GM23338 (cell line): ENCODE data around the gene RPUSD3. TPM values are rescaled to one million over a fixed set of nuclear protein-coding genes. Genes with fewer than 3 reads are reported as not detected.
A peak's percentile ranks its signal among the peaks of the same experiment; 100 is the strongest.

Source experiments
- ATAC-seq: fragments of 200-7000 bp; cut with Tn5 transposase; 3 replicates; pipeline ENCODE4 v1.9.1; 2020
- DNase-seq: peaks from one replicate; pipeline ENCODE4 v3.0.0-alpha.2; 2015; ENCODE audit warnings: low spot score
- H2AFZ ChIP-seq: fragments of 200-600 bp; sonication (generic); 2 replicates; pipeline ENCODE4 v1.8.0; 2016; ENCODE audit warnings: antibody characterized with exemption, mild to moderate bottlenecking, moderate library complexity
- H3F3A ChIP-seq: fragments of 200-600 bp; sonication (generic); replicated peaks from 2 replicates; pipeline ENCODE4 v1.8.0; 2017; ENCODE audit warnings: antibody characterized with exemption, mixed run types, low read depth
- H3K27ac ChIP-seq: fragments of 200-600 bp; sonication (generic); 2 replicates; pipeline ENCODE4 v1.6.1; 2016; ENCODE audit warnings: low read depth
- H3K27me3 ChIP-seq: fragments of 200-600 bp; sonication (generic); 2 replicates; pipeline ENCODE4 v1.8.0; 2016; ENCODE audit warnings: mild to moderate bottlenecking, mixed run types, moderate library complexity; ENCODE audit not compliant: insufficient read depth
- H3K36me3 ChIP-seq: fragments of 200-600 bp; sonication (generic); 2 replicates; pipeline ENCODE4 v1.8.0; 2016; ENCODE audit warnings: mild to moderate bottlenecking; ENCODE audit not compliant: insufficient read depth
- H3K4me1 ChIP-seq: fragments of 200-600 bp; sonication (generic); 2 replicates; pipeline ENCODE4 v1.8.0; 2016; ENCODE audit warnings: mild to moderate bottlenecking, moderate library complexity; ENCODE audit not compliant: insufficient read depth
- H3K4me2 ChIP-seq: fragments of 200-600 bp; sonication (generic); 2 replicates; pipeline ENCODE4 v1.7.1; 2017; ENCODE audit warnings: mixed run types
- H3K4me3 ChIP-seq: fragments of 200-600 bp; sonication (generic); 2 replicates; pipeline ENCODE4 v1.6.1; 2016; ENCODE audit warnings: mixed run types
- H3K79me2 ChIP-seq: fragments of 200-600 bp; sonication (generic); replicated peaks from 2 replicates; pipeline ENCODE4 v1.8.0; 2017; ENCODE audit warnings: mild to moderate bottlenecking; ENCODE audit not compliant: insufficient read depth
- H3K9me2 ChIP-seq: fragments of 200-600 bp; sonication (generic); 2 replicates; pipeline ENCODE4 v1.8.0; 2017; ENCODE audit not compliant: insufficient read depth
- H4K20me1 ChIP-seq: fragments of 200-600 bp; sonication (generic); replicated peaks from 2 replicates; pipeline ENCODE4 v1.8.0; 2017; ENCODE audit warnings: mild to moderate bottlenecking; ENCODE audit not compliant: insufficient read depth
- H3K27ac Mint-ChIP-seq: 2 replicates; pipeline ENCODE4 v1.8.0; 2020; ENCODE audit warnings: inconsistent platforms, mild to moderate bottlenecking, moderate library complexity, mixed read lengths
- H3K27me3 Mint-ChIP-seq: 3 replicates; pipeline ENCODE4 v1.8.0; 2022; ENCODE audit warnings: low read depth, mild to moderate bottlenecking, moderate library complexity, mixed read lengths, inconsistent platforms; ENCODE audit not compliant: insufficient read depth, poor library complexity
- H3K36me3 Mint-ChIP-seq: 3 replicates; pipeline ENCODE4 v1.8.0; 2021; ENCODE audit warnings: low read depth, mild to moderate bottlenecking, inconsistent platforms, moderate library complexity, mixed read lengths
- H3K4me1 Mint-ChIP-seq: 3 replicates; pipeline ENCODE4 v1.8.0; 2020; ENCODE audit warnings: mild to moderate bottlenecking, inconsistent platforms, mixed read lengths
- H3K4me3 Mint-ChIP-seq: 3 replicates; pipeline ENCODE4 v1.8.0; 2021; ENCODE audit warnings: moderate library complexity, mild to moderate bottlenecking, inconsistent platforms, mixed read lengths
- H3K9me3 Mint-ChIP-seq: 3 replicates; pipeline ENCODE4 v1.8.0; 2020; ENCODE audit warnings: moderate library complexity, mild to moderate bottlenecking, inconsistent platforms, mixed read lengths
- CREB1 ChIP-seq: fragments of 250-450 bp; sonication (Bioruptor Pico); IDR thresholded peaks from 2 replicates; pipeline ENCODE4 v1.5.0; 2020; ENCODE audit warnings: low read depth, mild to moderate bottlenecking, moderate library complexity
- JUNB ChIP-seq: IDR thresholded peaks from one replicate; pipeline ENCODE4 v1.6.1; 2016; ENCODE audit warnings: antibody characterized with exemption; ENCODE audit not compliant: unreplicated experiment
- NANOG ChIP-seq: IDR thresholded peaks from 2 replicates; pipeline ENCODE4 v1.6.1; 2016; ENCODE audit warnings: antibody characterized with exemption, borderline replicate concordance
- REST ChIP-seq: IDR thresholded peaks from one replicate; pipeline ENCODE4 v1.6.1; 2018; ENCODE audit warnings: antibody characterized with exemption; ENCODE audit not compliant: unreplicated experiment
- polyA plus RNA-seq: library from polyadenylated mRNA; unstranded; fragments of >200 nt; fragmentation: Nextera tagmentation; extraction: Ambion mirVana; gene quantifications from 2 replicates; pipeline ENCODE4 v1.2.1, GENCODE V29; 2016
- total RNA-seq: library from RNA; depleted of rRNA; stranded (reverse); fragments of >200 nt; shearing (Covaris generic); gene quantifications from 2 replicates; pipeline ENCODE4 v1.2.3, GENCODE V29; 2014
- TF ChIP-seq, protein P1 (sequence below), 2 experiments: fragments of 200-600 bp in 1 of 2; sonication (generic) in 1 of 2; conservative IDR thresholded peaks; 2 replicates each; pipeline versions ENCODE4 v1.5.1 to v1.6.1; 2016 to 2017; ENCODE audit warnings: antibody characterized with exemption in 2 of 2, low read depth in 2 of 2, mild to moderate bottlenecking in 2 of 2, moderate library complexity in 1 of 2

RPUSD3 gene
- total and polyA plus RNA-seq, 2 experiments from 2014 or later, result 64.3 to 73.4 TPM

DNA sequence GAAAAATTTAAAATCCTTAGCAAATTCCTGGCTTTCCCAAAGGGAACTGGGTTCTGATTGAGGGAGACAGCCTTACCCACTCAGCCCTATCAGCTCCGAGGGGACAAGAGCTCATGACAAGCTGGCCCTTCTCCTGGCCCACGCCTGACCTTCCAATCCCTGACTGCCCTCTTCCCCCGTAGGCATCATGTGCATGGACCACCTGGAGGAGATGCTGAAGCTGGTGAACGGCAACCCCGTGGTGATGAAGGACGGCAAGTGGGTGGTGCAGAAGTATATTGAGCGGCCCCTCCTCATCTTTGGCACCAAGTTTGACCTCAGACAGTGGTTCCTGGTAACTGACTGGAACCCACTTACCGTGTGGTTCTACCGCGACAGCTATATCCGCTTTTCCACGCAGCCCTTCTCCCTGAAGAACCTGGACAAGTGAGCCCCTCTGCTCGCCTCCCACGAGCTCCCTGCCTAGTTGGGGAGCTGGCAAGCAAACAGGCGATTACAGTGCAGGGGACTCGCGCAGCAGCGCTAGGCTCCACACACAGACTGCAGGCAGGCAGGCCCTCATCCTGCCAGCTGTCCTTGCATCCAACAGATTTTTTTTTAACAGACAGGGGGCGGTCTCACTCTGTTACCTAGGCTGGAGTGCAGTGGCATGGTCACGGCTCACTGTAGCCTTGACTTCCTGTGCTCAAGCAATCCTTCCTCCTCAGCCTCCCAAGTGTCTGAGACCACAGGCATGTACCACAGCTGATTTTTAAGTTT is 16.8 kb downstream of the RPUSD3 start:
- Histone ChIP-seq H3K27ac (no peak overlapping the region), H3K4me1 (no peaks in the 10 kb centered on the region), H3K4me2 (no peak overlapping the region), H2AFZ (no peak overlapping the region), H3K79me2 (no peaks in the 10 kb centered on the region), H3K27me3 (no peaks in the 10 kb centered on the region), H3F3A (no peaks in the 10 kb centered on the region), H3K4me3 (no peak overlapping the region), H3K36me3 (no peaks in the 10 kb centered on the region), H3K9me2 (no peaks in the 10 kb centered on the region), H4K20me1 (no peaks in the 10 kb centered on the region; the same call in 1 of the 2 replicates)
- H3K36me3 Mint-ChIP-seq, result no peaks in the 10 kb centered on the region
- ATAC-seq (peak; percentile 95), DNase-seq (peak; percentile 84)
- no peaks in the 10 kb centered on the region for H3K9me3 Mint-ChIP-seq
- H3K4me1 Mint-ChIP-seq, result peaks cover 5% of the 10 kb centered on the region; the same call in 2 of the 3 replicates
- no peak overlapping the region for H3K27ac Mint-ChIP-seq
- no peak for TF ChIP-seq REST
- TF ChIP-seq, protein P1, sequence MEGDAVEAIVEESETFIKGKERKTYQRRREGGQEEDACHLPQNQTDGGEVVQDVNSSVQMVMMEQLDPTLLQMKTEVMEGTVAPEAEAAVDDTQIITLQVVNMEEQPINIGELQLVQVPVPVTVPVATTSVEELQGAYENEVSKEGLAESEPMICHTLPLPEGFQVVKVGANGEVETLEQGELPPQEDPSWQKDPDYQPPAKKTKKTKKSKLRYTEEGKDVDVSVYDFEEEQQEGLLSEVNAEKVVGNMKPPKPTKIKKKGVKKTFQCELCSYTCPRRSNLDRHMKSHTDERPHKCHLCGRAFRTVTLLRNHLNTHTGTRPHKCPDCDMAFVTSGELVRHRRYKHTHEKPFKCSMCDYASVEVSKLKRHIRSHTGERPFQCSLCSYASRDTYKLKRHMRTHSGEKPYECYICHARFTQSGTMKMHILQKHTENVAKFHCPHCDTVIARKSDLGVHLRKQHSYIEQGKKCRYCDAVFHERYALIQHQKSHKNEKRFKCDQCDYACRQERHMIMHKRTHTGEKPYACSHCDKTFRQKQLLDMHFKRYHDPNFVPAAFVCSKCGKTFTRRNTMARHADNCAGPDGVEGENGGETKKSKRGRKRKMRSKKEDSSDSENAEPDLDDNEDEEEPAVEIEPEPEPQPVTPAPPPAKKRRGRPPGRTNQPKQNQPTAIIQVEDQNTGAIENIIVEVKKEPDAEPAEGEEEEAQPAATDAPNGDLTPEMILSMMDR (conservative IDR thresholded peaks at IDR 0.05; ENCODE audit: low read depth in 2 of 2), result peak; percentile 68 to 80
- no peak overlapping the region for H3K4me3 Mint-ChIP-seq
- peaks cover 5% of the 10 kb centered on the region for H3K27me3 Mint-ChIP-seq

- H3K9me2 ChIP-seq, result no peaks in the 10 kb centered on the region
- ATAC-seq (no peak; the same call in 1 of the 3 replicates), DNase-seq (peak; percentile 28)
- Mint-ChIP-seq H3K4me3 (no peak overlapping the region), H3K36me3 (no peaks in the 10 kb centered on the region), H3K9me3 (no peaks in the 10 kb centered on the region), H3K27ac (no peak overlapping the region), H3K4me1 (peaks cover 5% of the 10 kb centered on the region; the same call in 2 of the 3 replicates), H3K27me3 (peaks cover 3% of the 10 kb centered on the region)
- TF ChIP-seq JUNB (no peak), NANOG (no peak), CREB1 (CRISPR knock-in tag) (no peak)
- TF ChIP-seq, protein P1 (conservative IDR thresholded peaks at IDR 0.05; ENCODE audit: low read depth in 2 of 2), result no peak
- H2AFZ ChIP-seq, result no peak overlapping the region
- no peaks in the 10 kb centered on the region for H3K36me3 ChIP-seq
- H3K27me3 ChIP-seq, result no peaks in the 10 kb centered on the region
- H3K79me2 ChIP-seq, result no peaks in the 10 kb centered on the region
- no peaks in the 10 kb centered on the region for H3F3A ChIP-seq
- H3K4me3 ChIP-seq, result no peak overlapping the region
- H4K20me1 ChIP-seq, result no peaks in the 10 kb centered on the region; the same call in 1 of the 2 replicates
- no peak overlapping the region for H3K4me2 ChIP-seq
- no peak overlapping the region for H3K27ac ChIP-seq
- H3K4me1 ChIP-seq, result no peaks in the 10 kb centered on the region
Measured at GRCh38 chr3:9825451-9826040, 18.3 kb downstream of the RPUSD3 start.
